Neuron (in vitro differentiated cells): ENCODE measurements around the gene PPM1H.

Source experiments
- H2AFZ ChIP-seq: one replicate; pipeline ENCODE4 v1.6.1; 2013; ENCODE audit warnings: low read depth, mild to moderate bottlenecking, inconsistent platforms, low read length, moderate library complexity
- H3K27me3 ChIP-seq: one replicate; pipeline ENCODE4 v1.6.1; 2013; ENCODE audit warnings: low read length; ENCODE audit not compliant: insufficient read depth
- H3K36me3 ChIP-seq: one replicate; pipeline ENCODE4 v1.6.1; 2013; ENCODE audit warnings: low read length; ENCODE audit not compliant: insufficient read depth
- H3K4me1 ChIP-seq: one replicate; pipeline ENCODE4 v1.6.1; 2013; ENCODE audit warnings: low read length; ENCODE audit not compliant: insufficient read depth
- H3K4me3 ChIP-seq: 2 replicates; pipeline ENCODE4 v1.5.1; 2013; ENCODE audit warnings: mild to moderate bottlenecking, low read length, moderate library complexity
- H3K9me3 ChIP-seq: one replicate; pipeline ENCODE4 v1.6.1; 2013; ENCODE audit warnings: low read length

PPM1H gene

GRCh38 chr12:62604373-62604772 is 330.6 kb downstream of the PPM1H start:
- Histone ChIP-seq H3K9me3 (no peaks in the 10 kb centered on the region), H3K36me3 (peaks cover 5% of the 10 kb centered on the region), H3K4me3 (peak overlapping the region; percentile 93), H3K4me1 (peaks cover 30% of the 10 kb centered on the region), H2AFZ (no peak overlapping the region), H3K27me3 (no peaks in the 10 kb centered on the region)

GRCh38 chr12:62603811-62604098 is 331.2 kb downstream of the PPM1H start:
- H3K4me1 ChIP-seq: peaks cover 30% of the 10 kb centered on the region
- peak overlapping the region; percentile 93 for H3K4me3 ChIP-seq
- H3K27me3 ChIP-seq: no peaks in the 10 kb centered on the region
- peaks cover 5% of the 10 kb centered on the region for H3K36me3 ChIP-seq
- H2AFZ ChIP-seq: no peak overlapping the region
- no peaks in the 10 kb centered on the region for H3K9me3 ChIP-seq

GRCh38 chr12:62603061-62603810 is 331.7 kb downstream of the PPM1H start:
- Histone ChIP-seq H2AFZ (peak overlapping the region; percentile 62), H3K36me3 (peaks cover 4% of the 10 kb centered on the region)

GRCh38 chr12:62602255-62603060 is 332.5 kb downstream of the PPM1H start:
- Histone ChIP-seq H2AFZ (peak overlapping the region; percentile 62), H3K9me3 (no peaks in the 10 kb centered on the region), H3K4me3 (peak overlapping the region; percentile 93), H3K27me3 (no peaks in the 10 kb centered on the region), H3K36me3 (no peaks in the 10 kb centered on the region), H3K4me1 (peaks cover 30% of the 10 kb centered on the region)

More at GRCh38 chr12:62603061-62603810, 331.7 kb downstream of the PPM1H start:
- H3K9me3 ChIP-seq: no peaks in the 10 kb centered on the region
- peak overlapping the region; percentile 93 for H3K4me3 ChIP-seq
- peaks cover 30% of the 10 kb centered on the region for H3K4me1 ChIP-seq
- H3K27me3 ChIP-seq: no peaks in the 10 kb centered on the region

GRCh38 chr12:62601765-62602164 is 333.2 kb downstream of the PPM1H start:
- Histone ChIP-seq H3K36me3 (no peaks in the 10 kb centered on the region), H2AFZ (peak overlapping the region; percentile 62), H3K4me3 (peak overlapping the region; percentile 93), H3K27me3 (no peaks in the 10 kb centered on the region), H3K4me1 (peaks cover 28% of the 10 kb centered on the region), H3K9me3 (no peaks in the 10 kb centered on the region)

- Histone ChIP-seq H3K4me1 (peaks cover 11% of the 10 kb centered on the region), H3K36me3 (no peaks in the 10 kb centered on the region), H3K4me3 (no peak overlapping the region), H3K9me3 (no peaks in the 10 kb centered on the region), H2AFZ (no peak overlapping the region), H3K27me3 (no peaks in the 10 kb centered on the region)
These were observed 335.0 kb downstream of the PPM1H start for GRCh38 chr12:62599854-62600437.

GRCh38 chr12:62598846-62599245 is 336.1 kb downstream of the PPM1H start:
- Histone ChIP-seq H2AFZ (no peak overlapping the region), H3K9me3 (no peaks in the 10 kb centered on the region), H3K36me3 (no peaks in the 10 kb centered on the region), H3K4me3 (no peak overlapping the region), H3K27me3 (no peaks in the 10 kb centered on the region), H3K4me1 (peaks cover 11% of the 10 kb centered on the region)

- no peaks in the 10 kb centered on the region for H3K9me3 ChIP-seq
- no peaks in the 10 kb centered on the region for H3K27me3 ChIP-seq
- H3K4me1 ChIP-seq: peaks cover 11% of the 10 kb centered on the region
- no peaks in the 10 kb centered on the region for H3K36me3 ChIP-seq
- H2AFZ ChIP-seq: no peak overlapping the region
- H3K4me3 ChIP-seq: no peak overlapping the region
These were observed 337.7 kb downstream of the PPM1H start for GRCh38 chr12:62597253-62597652.
